Measurements from ENCODE around the gene SEPTIN5. TPM values are rescaled to one million over a fixed set of nuclear protein-coding genes. Genes with fewer than 3 reads are reported as not detected.
A peak's percentile ranks its signal among the peaks of the same experiment; 100 is the strongest.

Gene SEPTIN5
- total and polyA plus RNA-seq, 5 donors from 2014 or later: 5.2 TPM; not detected in 4

- H3K4me1 ChIP-seq (ENCODE audit: control insufficient read depth, insufficient read depth, low read length, poor library complexity, severe bottlenecking): no peaks in the 10 kb centered on the region
- Mint-ChIP-seq H3K27me3 (peaks cover 10% of the 10 kb centered on the region), H3K27ac (no peak overlapping the region), H3K9me3 (no peaks in the 10 kb centered on the region), H3K4me3 (no peak overlapping the region), H3K36me3 (no peaks in the 10 kb centered on the region), H3K4me1 (no peaks in the 10 kb centered on the region)
- no peak overlapping the region for H3K27ac ChIP-seq (ENCODE audit: insufficient read depth, low read length, poor library complexity, severe bottlenecking)
- ATAC-seq (ENCODE audit: low read depth in 2 of 2): no peak
- H3K4me3 ChIP-seq (ENCODE audit: low read depth, low read length): no peak overlapping the region
- no peak for DNase-seq
- H3K27me3 ChIP-seq (ENCODE audit: control insufficient read depth, insufficient read depth, low read length): no peaks in the 10 kb centered on the region
- no peaks in the 10 kb centered on the region for H3K9me3 ChIP-seq (ENCODE audit: control insufficient read depth in 2 of 2, low read length in 2 of 2)
- no peaks in the 10 kb centered on the region for H3K36me3 ChIP-seq (ENCODE audit: control insufficient read depth, insufficient read depth, low read length)
These were observed 7.6 kb upstream of the SEPTIN5 start for GRCh38 chr22:19706661-19707151.

DNA sequence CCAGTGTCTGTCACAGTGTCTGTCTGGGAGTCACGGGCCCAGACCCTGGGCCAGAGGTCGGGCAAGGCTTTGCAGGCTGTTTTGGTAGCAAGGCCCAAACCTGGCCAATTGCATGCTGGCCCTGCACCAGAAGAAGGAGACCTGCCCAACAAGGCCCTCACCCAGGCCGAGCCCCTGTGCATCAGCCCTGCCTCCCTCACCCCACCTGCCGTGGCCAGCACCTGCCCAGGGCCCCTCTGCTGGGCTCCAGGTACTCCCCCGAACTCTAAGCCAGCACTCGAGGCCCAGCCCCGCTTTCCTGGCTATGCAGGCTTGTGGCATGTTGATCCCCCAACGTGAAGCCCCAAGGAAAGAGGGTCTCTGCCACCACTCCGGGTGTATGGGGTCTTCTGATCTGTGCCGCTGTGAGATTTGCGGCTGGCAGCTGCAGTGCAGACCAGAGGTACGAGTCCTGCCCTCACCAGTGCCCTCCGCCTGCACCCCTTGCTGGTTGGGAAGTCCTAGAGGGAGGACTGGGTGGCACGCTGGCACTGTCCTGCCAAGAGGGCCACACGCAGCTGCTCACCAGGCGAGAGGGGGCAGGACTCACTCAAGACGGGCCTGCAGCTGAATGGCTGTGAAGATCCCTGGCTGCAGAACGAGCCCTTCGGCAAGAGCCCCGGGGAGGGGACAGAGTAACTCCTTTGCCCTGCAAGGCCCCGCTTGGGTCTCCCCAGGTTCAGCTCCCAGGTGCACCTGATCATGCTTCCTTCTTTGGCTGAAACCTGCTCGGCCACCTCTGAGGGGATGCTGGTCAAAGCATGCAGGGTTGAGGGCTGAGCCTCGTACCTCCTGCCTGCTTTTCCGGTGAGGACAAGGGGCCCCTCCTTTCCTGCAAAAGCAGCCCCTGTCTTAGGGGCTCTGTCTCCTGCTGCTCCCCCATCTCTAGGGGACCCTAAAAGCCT lies 6.7 kb upstream of the SEPTIN5 start:
- Mint-ChIP-seq H3K27ac (no peak overlapping the region), H3K4me1 (no peaks in the 10 kb centered on the region), H3K36me3 (no peaks in the 10 kb centered on the region), H3K4me3 (no peak overlapping the region), H3K9me3 (no peaks in the 10 kb centered on the region), H3K27me3 (peaks cover 10% of the 10 kb centered on the region)
- H3K36me3 ChIP-seq (ENCODE audit: control insufficient read depth, insufficient read depth, low read length): no peaks in the 10 kb centered on the region
- no peaks in the 10 kb centered on the region for H3K27me3 ChIP-seq (ENCODE audit: control insufficient read depth, insufficient read depth, low read length)
- no peak overlapping the region for H3K27ac ChIP-seq (ENCODE audit: insufficient read depth, low read length, poor library complexity, severe bottlenecking)
- H3K4me3 ChIP-seq (ENCODE audit: low read depth, low read length): no peak overlapping the region
- ATAC-seq (ENCODE audit: low read depth in 2 of 2): no peak
- H3K4me1 ChIP-seq (ENCODE audit: control insufficient read depth, insufficient read depth, low read length, poor library complexity, severe bottlenecking): no peaks in the 10 kb centered on the region
- DNase-seq: no peak
- H3K9me3 ChIP-seq (ENCODE audit: control insufficient read depth in 2 of 2, low read length in 2 of 2): no peaks in the 10 kb centered on the region

DNA sequence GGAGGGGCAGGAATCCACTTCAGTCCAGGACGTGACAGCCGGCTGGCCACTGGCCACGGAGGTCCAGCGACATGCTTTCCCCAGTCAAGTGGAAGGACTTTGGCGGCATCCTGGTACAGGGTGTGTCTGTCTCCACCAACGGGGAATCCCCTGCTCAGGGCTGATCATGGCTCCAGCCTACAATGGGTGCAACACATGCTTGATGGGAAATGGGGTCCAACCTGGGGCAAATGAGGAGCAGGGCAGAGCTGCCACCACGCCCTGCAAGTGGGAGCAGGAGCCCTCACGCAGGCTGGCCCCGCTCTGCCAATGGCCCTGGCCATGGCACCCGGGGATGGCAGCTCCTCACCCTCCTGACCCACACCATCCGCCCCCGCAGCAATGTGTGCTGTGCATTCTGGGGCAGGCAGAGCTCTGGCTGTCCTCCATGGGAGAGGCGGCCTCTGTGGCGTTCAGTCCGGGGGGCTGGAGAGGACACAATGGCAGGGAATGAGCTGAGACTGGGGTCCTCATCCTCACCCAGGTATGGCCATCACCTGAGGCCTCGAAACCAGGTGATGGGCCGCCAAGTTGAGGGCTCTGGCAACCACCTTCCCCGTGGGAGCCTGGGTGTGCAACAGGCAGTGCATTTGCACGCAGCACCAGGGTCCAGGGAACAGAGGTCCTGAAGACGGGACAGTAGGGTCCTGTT lies 5.8 kb upstream of the SEPTIN5 start:
- Histone ChIP-seq H3K27ac (ENCODE audit: insufficient read depth, low read length, poor library complexity, severe bottlenecking) (no peak overlapping the region), H3K9me3 (ENCODE audit: control insufficient read depth in 2 of 2, low read length in 2 of 2) (no peaks in the 10 kb centered on the region), H3K4me3 (ENCODE audit: low read depth, low read length) (no peak overlapping the region), H3K36me3 (ENCODE audit: control insufficient read depth, insufficient read depth, low read length) (no peaks in the 10 kb centered on the region), H3K4me1 (ENCODE audit: control insufficient read depth, insufficient read depth, low read length, poor library complexity, severe bottlenecking) (no peaks in the 10 kb centered on the region), H3K27me3 (ENCODE audit: control insufficient read depth, insufficient read depth, low read length) (peaks cover 3% of the 10 kb centered on the region)
- Mint-ChIP-seq H3K36me3 (no peaks in the 10 kb centered on the region), H3K27ac (peak overlapping the region in 1 of 3 donors; percentile 52), H3K9me3 (no peaks in the 10 kb centered on the region), H3K4me1 (no peaks in the 10 kb centered on the region), H3K27me3 (peaks cover 12% of the 10 kb centered on the region), H3K4me3 (no peak overlapping the region)
- no peak for DNase-seq
- no peak for ATAC-seq (ENCODE audit: low read depth in 2 of 2)

DNA sequence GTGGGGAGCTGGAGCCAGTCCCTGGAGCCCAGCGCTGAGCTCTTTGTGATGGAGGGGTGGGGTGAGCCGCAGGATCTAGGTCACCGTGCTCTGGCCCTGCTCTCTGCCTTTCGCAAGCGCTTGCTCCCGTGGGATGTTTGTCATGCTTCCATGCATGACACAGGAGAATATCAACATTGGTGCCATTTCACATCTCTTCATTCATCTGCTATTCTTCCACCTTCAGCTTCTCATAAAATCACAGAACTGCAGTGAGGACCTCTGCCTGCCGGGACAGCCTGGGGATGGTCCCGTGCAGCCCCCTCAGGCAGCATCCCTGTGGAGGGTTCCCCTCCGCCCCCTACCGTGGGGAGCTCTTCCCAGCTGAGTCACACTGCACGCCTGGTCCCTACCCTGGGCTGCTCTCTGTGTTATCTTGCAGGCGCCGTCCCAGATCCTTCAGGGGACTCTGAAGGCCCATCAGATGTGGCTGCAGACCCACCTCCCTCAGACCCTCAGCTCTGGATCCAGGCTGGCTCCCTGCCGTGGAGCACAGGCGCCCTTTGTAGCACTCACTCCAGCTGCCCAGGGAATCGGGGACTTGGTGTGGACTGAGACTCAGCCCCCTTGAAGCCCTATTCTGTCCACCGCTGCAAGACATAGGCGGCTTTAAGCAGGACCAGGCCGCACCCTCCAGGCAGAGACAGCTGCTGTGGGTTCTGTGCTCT lies 5.1 kb upstream of the SEPTIN5 start:
- Histone ChIP-seq H3K27me3 (ENCODE audit: control insufficient read depth, insufficient read depth, low read length) (peaks cover 3% of the 10 kb centered on the region), H3K9me3 (ENCODE audit: control insufficient read depth in 2 of 2, low read length in 2 of 2) (no peaks in the 10 kb centered on the region), H3K27ac (ENCODE audit: insufficient read depth, low read length, poor library complexity, severe bottlenecking) (no peak overlapping the region), H3K4me1 (ENCODE audit: control insufficient read depth, insufficient read depth, low read length, poor library complexity, severe bottlenecking) (no peaks in the 10 kb centered on the region), H3K4me3 (ENCODE audit: low read depth, low read length) (no peak overlapping the region), H3K36me3 (ENCODE audit: control insufficient read depth, insufficient read depth, low read length) (no peaks in the 10 kb centered on the region)
- Mint-ChIP-seq H3K4me3 (no peak overlapping the region), H3K4me1 (peaks cover 0 to 2% (median 0%) of the 10 kb centered on the region in 4 donors), H3K9me3 (no peaks in the 10 kb centered on the region), H3K27me3 (peaks cover 16% of the 10 kb centered on the region), H3K27ac (no peak overlapping the region), H3K36me3 (no peaks in the 10 kb centered on the region)
- ATAC-seq (ENCODE audit: low read depth in 2 of 2) (no peak), DNase-seq (no peak)

DNA sequence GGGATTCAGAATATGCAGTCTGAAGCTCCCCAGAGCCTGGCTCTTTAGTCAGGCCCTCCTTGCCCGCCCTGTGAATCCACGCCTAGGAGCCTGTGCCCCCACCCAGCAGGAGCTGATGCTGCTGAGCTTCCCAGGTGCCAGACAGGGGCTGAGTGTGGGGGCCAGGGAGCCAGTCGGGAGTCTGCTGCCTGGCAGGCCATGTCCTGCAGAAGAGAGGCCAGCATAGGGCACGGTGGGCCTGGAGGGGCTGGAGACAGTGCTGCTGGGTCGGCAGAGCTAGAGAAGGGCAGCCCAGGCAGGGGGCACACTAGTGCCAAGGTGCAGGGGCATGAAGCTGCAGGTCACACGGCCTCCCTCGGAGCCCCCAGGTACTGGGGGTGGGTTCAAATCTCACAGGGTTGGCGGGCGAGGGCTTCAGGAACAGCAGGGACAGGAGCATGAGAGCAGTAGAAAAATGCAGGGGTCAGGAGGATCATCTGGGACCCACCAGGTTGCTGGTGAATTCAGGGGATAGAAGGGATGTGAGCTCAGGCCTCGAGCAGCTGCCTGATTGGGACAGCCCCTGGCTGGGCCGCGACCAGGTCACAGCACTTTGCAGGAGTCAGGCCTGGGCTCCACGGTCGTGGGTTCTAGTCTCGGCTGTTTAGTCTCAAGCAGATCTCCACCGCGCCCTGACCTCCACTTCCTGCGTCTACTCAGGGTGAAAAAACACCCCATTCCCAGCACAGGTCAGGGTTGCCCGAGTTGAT lies 4.1 kb upstream of the SEPTIN5 start:
- Mint-ChIP-seq H3K27me3 (peaks cover 16% of the 10 kb centered on the region), H3K4me1 (peaks cover 0 to 2% (median 0%) of the 10 kb centered on the region in 4 donors), H3K27ac (no peak overlapping the region), H3K36me3 (no peaks in the 10 kb centered on the region), H3K9me3 (no peaks in the 10 kb centered on the region), H3K4me3 (peak overlapping the region in 1 of 4 donors; percentile 76)
- Histone ChIP-seq H3K4me1 (ENCODE audit: control insufficient read depth, insufficient read depth, low read length, poor library complexity, severe bottlenecking) (peaks cover 5% of the 10 kb centered on the region), H3K27me3 (ENCODE audit: control insufficient read depth, insufficient read depth, low read length) (peaks cover 6% of the 10 kb centered on the region), H3K27ac (ENCODE audit: insufficient read depth, low read length, poor library complexity, severe bottlenecking) (no peak overlapping the region), H3K36me3 (ENCODE audit: control insufficient read depth, insufficient read depth, low read length) (no peaks in the 10 kb centered on the region), H3K4me3 (ENCODE audit: low read depth, low read length) (no peak overlapping the region), H3K9me3 (ENCODE audit: control insufficient read depth in 2 of 2, low read length in 2 of 2) (no peaks in the 10 kb centered on the region)
- ATAC-seq (ENCODE audit: low read depth in 2 of 2): no peak
- no peak for DNase-seq

GRCh38 chr22:19710769-19711106 lies 3.6 kb upstream of the SEPTIN5 start:
- no peaks in the 10 kb centered on the region for H3K9me3 ChIP-seq (ENCODE audit: control insufficient read depth in 2 of 2, low read length in 2 of 2)
- H3K27me3 ChIP-seq (ENCODE audit: control insufficient read depth, insufficient read depth, low read length): peaks cover 6% of the 10 kb centered on the region
- Mint-ChIP-seq H3K36me3 (no peaks in the 10 kb centered on the region), H3K27me3 (peaks cover 16% of the 10 kb centered on the region), H3K9me3 (no peaks in the 10 kb centered on the region), H3K27ac (peak overlapping the region in 1 of 3 donors; percentile 82), H3K4me3 (no peak overlapping the region), H3K4me1 (peaks cover 0 to 2% (median 0%) of the 10 kb centered on the region in 4 donors)
- no peak for DNase-seq
- peaks cover 5% of the 10 kb centered on the region for H3K4me1 ChIP-seq (ENCODE audit: control insufficient read depth, insufficient read depth, low read length, poor library complexity, severe bottlenecking)
- no peak overlapping the region for H3K4me3 ChIP-seq (ENCODE audit: low read depth, low read length)
- no peak for ATAC-seq (ENCODE audit: low read depth in 2 of 2)
- H3K36me3 ChIP-seq (ENCODE audit: control insufficient read depth, insufficient read depth, low read length): no peaks in the 10 kb centered on the region
- H3K27ac ChIP-seq (ENCODE audit: insufficient read depth, low read length, poor library complexity, severe bottlenecking): no peak overlapping the region

GRCh38 chr22:19713245-19713644 lies 1.1 kb upstream of the SEPTIN5 start:
- H3K27me3 Mint-ChIP-seq: peaks cover 16% of the 10 kb centered on the region
- H3K4me3 Mint-ChIP-seq: peak overlapping the region in 3 of 4 donors; percentile 66 to 75 (median 71)
- H3K36me3 Mint-ChIP-seq: no peaks in the 10 kb centered on the region
- ATAC-seq (ENCODE audit: low read depth in 2 of 2) (no peak), DNase-seq (no peak)
- H3K4me3 ChIP-seq (ENCODE audit: low read depth, low read length): no peak overlapping the region
- no peak overlapping the region for H3K27ac ChIP-seq (ENCODE audit: insufficient read depth, low read length, poor library complexity, severe bottlenecking)
- no peak overlapping the region for H3K27ac Mint-ChIP-seq
- peaks cover 6% of the 10 kb centered on the region for H3K27me3 ChIP-seq (ENCODE audit: control insufficient read depth, insufficient read depth, low read length)
- no peaks in the 10 kb centered on the region for H3K36me3 ChIP-seq (ENCODE audit: control insufficient read depth, insufficient read depth, low read length)
- H3K4me1 Mint-ChIP-seq: peaks cover 0 to 5% (median 0%) of the 10 kb centered on the region in 4 donors
- no peaks in the 10 kb centered on the region for H3K9me3 ChIP-seq (ENCODE audit: control insufficient read depth in 2 of 2, low read length in 2 of 2)
- H3K9me3 Mint-ChIP-seq: no peaks in the 10 kb centered on the region
- peaks cover 6% of the 10 kb centered on the region for H3K4me1 ChIP-seq (ENCODE audit: control insufficient read depth, insufficient read depth, low read length, poor library complexity, severe bottlenecking)
